ENCODE results near the gene MYRIP.

- no peak for TF ChIP-seq CTCF (conservative IDR thresholded peaks at IDR 0.05; ENCODE audit: low read depth in 2 of 2)
- TF ChIP-seq POLR2AphosphoS5 (IDR thresholded peaks at IDR 0.05; ENCODE audit: low read depth), result no peak
- no peak for TF ChIP-seq ZNF462 (CRISPR knock-in tag; IDR thresholded peaks at IDR 0.05)
- no peak for TF ChIP-seq REST (IDR thresholded peaks at IDR 0.05; ENCODE audit: unreplicated experiment)
- TF ChIP-seq EZH2phosphoT487 (IDR thresholded peaks at IDR 0.05; ENCODE audit: unreplicated experiment), result no peak
- no peak for TF ChIP-seq EZH2 (IDR thresholded peaks at IDR 0.05; ENCODE audit: low read depth, unreplicated experiment)
- no peak for TF ChIP-seq ETS1 (IDR thresholded peaks at IDR 0.05)
- no peak for TF ChIP-seq STAT1 (IDR thresholded peaks at IDR 0.05; ENCODE audit: unreplicated experiment)
Measured at GRCh38 chr3:40021338-40021737, 211.9 kb downstream of the MYRIP start.
